Measurements from ENCODE around the gene ZC3H11A.
A peak's percentile ranks its signal among the peaks of the same experiment; 100 is the strongest.

ZC3H11A gene

GRCh38 chr1:203769505-203770343 lies 25.7 kb upstream of the ZC3H11A start:
- TF ChIP-seq CTCF (IDR thresholded peaks at IDR 0.05; ENCODE audit: low read depth, low read length): no peak
- in situ Hi-C loops (cut with HindIII; ENCODE audit: low sequenced_read_pairs): no loop called here
- peak; percentile 90 for DNase-seq (ENCODE audit: low read depth, low spot score)
- no peak overlapping the region for H3K4me3 ChIP-seq (ENCODE audit: low read depth, low read length)

GRCh38 chr1:203771901-203772301 lies 23.5 kb upstream of the ZC3H11A start:
- H3K4me3 ChIP-seq (ENCODE audit: low read depth, low read length): no peak overlapping the region
- no peak for TF ChIP-seq CTCF (IDR thresholded peaks at IDR 0.05; ENCODE audit: low read depth, low read length)
- DNase-seq (ENCODE audit: low read depth, low spot score): no peak
- in situ Hi-C loops (cut with HindIII; ENCODE audit: low sequenced_read_pairs): no loop called here

- no peak for DNase-seq (ENCODE audit: low read depth, low spot score)
- in situ Hi-C loops (cut with HindIII; ENCODE audit: low sequenced_read_pairs): no loop called here
- H3K4me3 ChIP-seq (ENCODE audit: low read depth, low read length): no peak overlapping the region
- no peak for TF ChIP-seq CTCF (IDR thresholded peaks at IDR 0.05; ENCODE audit: low read depth, low read length)
Observed at GRCh38 chr1:203772836-203773235, 22.6 kb upstream of the ZC3H11A start.

- in situ Hi-C loops (cut with HindIII; ENCODE audit: low sequenced_read_pairs): no loop called here
Observed at GRCh38 chr1:203776636-203777035, 18.8 kb upstream of the ZC3H11A start.

GRCh38 chr1:203777596-203777995 lies 17.8 kb upstream of the ZC3H11A start:
- TF ChIP-seq CTCF (IDR thresholded peaks at IDR 0.05; ENCODE audit: low read depth, low read length): no peak
- in situ Hi-C loops (cut with HindIII; ENCODE audit: low sequenced_read_pairs): no loop called here
- no peak overlapping the region for H3K4me3 ChIP-seq (ENCODE audit: low read depth, low read length)
- no peak for DNase-seq (ENCODE audit: low read depth, low spot score)

More at GRCh38 chr1:203776636-203777035, 18.8 kb upstream of the ZC3H11A start:
- no peak for DNase-seq (ENCODE audit: low read depth, low spot score)
- no peak overlapping the region for H3K4me3 ChIP-seq (ENCODE audit: low read depth, low read length)
- peak; percentile 5 for TF ChIP-seq CTCF (IDR thresholded peaks at IDR 0.05; ENCODE audit: low read depth, low read length)

GRCh38 chr1:203778146-203778545 lies 17.3 kb upstream of the ZC3H11A start:
- in situ Hi-C loops (cut with HindIII; ENCODE audit: low sequenced_read_pairs): no loop called here
- no peak for DNase-seq (ENCODE audit: low read depth, low spot score)
- TF ChIP-seq CTCF (IDR thresholded peaks at IDR 0.05; ENCODE audit: low read depth, low read length): no peak
- no peak overlapping the region for H3K4me3 ChIP-seq (ENCODE audit: low read depth, low read length)

Data from astrocyte of the spinal cord (primary cell).